ENCODE data around the gene GATA5.
A peak's percentile ranks its signal among the peaks of the same experiment; 100 is the strongest.

GRCh38 chr20:62496568-62497218 is 20.9 kb upstream of the GATA5 start:
- peak; percentile 80 for TF ChIP-seq CTCF (conservative IDR thresholded peaks at IDR 0.05)
- TF ChIP-seq EZH2 (IDR thresholded peaks at IDR 0.05; ENCODE audit: low read depth): no peak

All from PC-9 (cell line).